ENCODE measurements around the gene ZNF391. TPM values are rescaled to one million over a fixed set of nuclear protein-coding genes. Genes with fewer than 3 reads are reported as not detected.
"Not testable (repeated sequence)": the region's sequence is repeated elsewhere in the genome, so short reads cannot be mapped to it uniquely, and the experiment has no call there.

Gene ZNF391
- total RNA-seq: 1 to 10 TPM in 1 of 2 donors, under 1 TPM in 1; 0.71 to 1.0 TPM

DNA sequence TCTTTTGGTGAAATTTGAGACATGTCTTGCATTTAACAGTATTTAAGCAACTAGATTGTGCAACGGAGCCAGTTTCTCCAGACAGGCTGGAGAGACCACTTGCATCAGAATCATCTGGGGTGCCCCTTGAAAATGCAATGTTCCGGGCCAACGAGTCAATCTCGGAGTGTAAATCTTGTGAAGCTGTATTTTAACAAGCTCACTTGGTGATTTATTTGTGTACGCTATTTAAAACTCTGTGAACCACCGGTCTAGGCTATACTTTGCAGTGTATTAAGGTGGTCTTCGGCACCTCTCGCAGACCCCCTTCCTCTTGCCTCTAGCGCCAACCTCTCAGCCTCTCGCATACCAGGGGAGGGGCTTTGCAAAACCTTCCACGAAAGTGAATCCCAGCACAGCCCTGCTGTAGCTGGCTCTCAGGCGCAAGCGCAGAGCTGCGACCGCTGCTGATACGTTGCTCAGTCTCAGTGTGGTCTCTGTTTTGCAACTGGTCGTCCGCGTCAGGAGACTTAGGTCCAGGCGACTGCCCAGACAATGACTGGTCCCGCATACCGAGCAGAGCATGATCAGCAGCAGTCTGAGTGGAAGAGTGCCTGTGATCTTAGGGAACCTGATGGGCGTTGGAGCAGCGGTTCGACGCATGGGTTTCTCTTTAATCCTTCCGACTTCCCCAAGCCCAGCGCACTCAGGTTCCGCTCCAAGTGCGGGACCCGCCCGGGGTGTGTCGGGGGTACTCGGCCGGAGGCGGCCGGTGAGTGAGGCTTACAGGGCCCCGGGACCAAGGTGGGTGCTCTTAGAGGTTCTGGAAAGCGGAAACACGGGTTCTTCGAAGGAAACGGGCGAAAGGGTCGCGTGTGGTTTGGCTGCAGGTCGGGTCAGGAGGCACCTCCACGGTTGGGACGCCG lies at the start of gene ZNF391:
TSS of gene ZNF391 (plus strand) at position 467 of the 905 bp plus-strand sequence. CDS start 11,612 bp downstream, outside the sequence.
- Mint-ChIP-seq H3K4me3 (peak within 1 kb of the TSS; percentile 96), H3K9me3 (peaks cover 5% of the 10 kb centered on the region), H3K36me3 (peaks cover 3% of the 10 kb centered on the region), H3K27me3 (peaks cover 29% of the 10 kb centered on the region in 2 donors), H3K27ac (peak within 1 kb of the TSS; percentile 73 to 74), H3K4me1 (ENCODE audit: low read depth in 2 of 2) (peaks cover 6 to 8% of the 10 kb centered on the region in 2 donors)
- ATAC-seq (peak; percentile 92 to 96), DNase-seq (ENCODE audit: low spot score) (peak; percentile 70)

DNA sequence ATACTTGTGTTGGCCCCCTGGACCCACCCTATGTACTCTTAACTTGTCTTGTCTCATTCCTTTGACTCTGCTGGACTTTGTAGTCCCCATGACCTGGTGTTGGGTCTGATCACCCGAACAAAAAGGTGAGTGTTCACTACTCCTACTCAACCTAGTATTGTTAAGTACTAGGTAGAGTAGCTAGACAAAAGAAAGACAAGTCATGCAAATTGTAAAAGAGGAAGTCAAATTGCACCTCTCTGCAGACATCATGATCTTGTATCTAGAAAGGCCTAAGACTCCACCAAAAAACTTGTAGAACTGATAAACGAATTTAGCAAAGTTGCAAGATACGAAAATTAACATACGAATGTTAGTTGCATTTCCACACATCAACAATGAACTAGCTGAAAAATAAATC lies 35.7 kb upstream of the ZNF391 start:
- no peaks in the 10 kb centered on the region for H3K4me1 Mint-ChIP-seq (ENCODE audit: low read depth in 2 of 2)
- H3K36me3 Mint-ChIP-seq: peaks cover 2% of the 10 kb centered on the region
- H3K4me3 Mint-ChIP-seq: no peak overlapping the region
- DNase-seq (ENCODE audit: low spot score) (no peak), ATAC-seq (no peak)
- peaks cover 6% of the 10 kb centered on the region for H3K9me3 Mint-ChIP-seq
- H3K27ac Mint-ChIP-seq: no peak overlapping the region
- H3K27me3 Mint-ChIP-seq: peaks cover 17 to 40% of the 10 kb centered on the region in 2 donors

- Mint-ChIP-seq H3K4me1 (ENCODE audit: low read depth in 2 of 2) (no peaks in the 10 kb centered on the region), H3K4me3 (no peak overlapping the region), H3K27me3 (peaks cover 10 to 19% of the 10 kb centered on the region in 2 donors), H3K36me3 (peaks cover 39% of the 10 kb centered on the region), H3K27ac (no peak overlapping the region), H3K9me3 (peaks cover 21% of the 10 kb centered on the region)
- no peak for DNase-seq (ENCODE audit: low spot score)
- ATAC-seq: no peak
Observed at GRCh38 chr6:27358786-27359185, 29.8 kb upstream of the ZNF391 start.

GRCh38 chr6:27359231-27359630 lies 29.3 kb upstream of the ZNF391 start:
- Mint-ChIP-seq H3K27me3 (peaks cover 10 to 15% of the 10 kb centered on the region in 2 donors), H3K36me3 (peaks cover 39% of the 10 kb centered on the region), H3K9me3 (peaks cover 21% of the 10 kb centered on the region), H3K4me1 (ENCODE audit: low read depth in 2 of 2) (no peaks in the 10 kb centered on the region), H3K27ac (no peak overlapping the region), H3K4me3 (no peak overlapping the region)
- DNase-seq (ENCODE audit: low spot score) (no peak), ATAC-seq (no peak)

- H3K27me3 Mint-ChIP-seq: peaks cover 12 to 31% of the 10 kb centered on the region in 2 donors
- peaks cover 10% of the 10 kb centered on the region for H3K9me3 Mint-ChIP-seq
- no peak overlapping the region for H3K4me3 Mint-ChIP-seq
- ATAC-seq (no peak), DNase-seq (ENCODE audit: low spot score) (no peak)
- no peaks in the 10 kb centered on the region for H3K4me1 Mint-ChIP-seq (ENCODE audit: low read depth in 2 of 2)
- H3K36me3 Mint-ChIP-seq: peaks cover 17% of the 10 kb centered on the region
- H3K27ac Mint-ChIP-seq: no peak overlapping the region
Observed at GRCh38 chr6:27368202-27368601, 20.4 kb upstream of the ZNF391 start.

DNA sequence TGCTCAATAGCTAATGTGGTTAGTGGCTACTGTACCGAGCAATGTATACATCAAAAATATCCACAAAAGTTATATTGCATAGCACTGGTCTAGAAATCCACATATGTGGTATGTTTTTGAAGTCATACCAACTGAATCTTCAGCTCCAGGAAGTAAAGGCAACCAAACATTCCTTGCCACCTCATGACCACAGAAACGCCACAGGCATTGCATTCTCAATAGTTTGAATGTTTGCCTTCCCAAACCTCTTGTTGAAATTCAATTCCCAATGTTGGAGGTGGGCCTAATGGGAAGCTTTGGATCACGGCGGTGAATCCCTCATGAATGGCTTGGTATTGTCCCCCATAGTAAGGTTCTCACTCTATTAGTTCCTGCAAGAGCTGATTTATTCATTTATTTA lies 18.2 kb upstream of the ZNF391 start:
- Mint-ChIP-seq H3K9me3 (peaks cover 10% of the 10 kb centered on the region), H3K36me3 (peaks cover 17% of the 10 kb centered on the region), H3K27me3 (peaks cover 23 to 44% of the 10 kb centered on the region in 2 donors), H3K4me3 (no peak overlapping the region), H3K4me1 (ENCODE audit: low read depth in 2 of 2) (peaks cover 4 to 17% of the 10 kb centered on the region in 2 donors), H3K27ac (no peak overlapping the region)
- ATAC-seq (no peak), DNase-seq (ENCODE audit: low spot score) (no peak)

- no peak overlapping the region for H3K27ac Mint-ChIP-seq
Observed at GRCh38 chr6:27374824-27375612, 13.5 kb upstream of the ZNF391 start.

DNA sequence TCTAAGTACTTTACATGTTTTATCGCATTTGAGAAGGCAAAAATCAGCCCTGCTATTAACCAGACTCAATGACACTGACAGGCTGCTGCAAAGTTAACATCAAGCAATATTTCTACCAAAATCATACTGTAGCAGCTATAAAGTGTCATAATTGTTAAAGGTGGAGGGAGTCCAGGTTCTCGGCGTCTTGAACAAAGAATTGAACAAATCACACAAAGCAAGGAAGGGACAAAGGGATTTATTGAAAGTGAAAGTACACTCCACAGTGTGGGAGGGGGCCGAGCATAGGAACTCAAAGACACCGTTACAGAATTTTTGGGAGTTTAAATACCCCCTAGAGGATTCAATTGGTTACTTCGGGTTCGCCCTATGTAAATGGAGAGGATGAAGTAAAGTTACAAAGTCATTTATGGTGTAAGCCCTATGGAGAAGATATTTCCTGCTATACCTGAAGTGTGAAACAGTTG lies 12.9 kb upstream of the ZNF391 start:
- Mint-ChIP-seq H3K4me3 (peak overlapping the region; percentile 63), H3K27ac (no peak overlapping the region), H3K9me3 (no peaks in the 10 kb centered on the region), H3K36me3 (peaks cover 4% of the 10 kb centered on the region), H3K27me3 (peaks cover 25 to 40% of the 10 kb centered on the region in 2 donors), H3K4me1 (ENCODE audit: low read depth in 2 of 2) (peaks cover 6 to 21% of the 10 kb centered on the region in 2 donors)
- no peak for ATAC-seq
- DNase-seq (ENCODE audit: low spot score): no peak

More at GRCh38 chr6:27374824-27375612, 13.5 kb upstream of the ZNF391 start:
- H3K36me3 Mint-ChIP-seq: peaks cover 4% of the 10 kb centered on the region
- peaks cover 6 to 21% of the 10 kb centered on the region in 2 donors for H3K4me1 Mint-ChIP-seq (ENCODE audit: low read depth in 2 of 2)
- ATAC-seq (peak; percentile 72 to 95), DNase-seq (ENCODE audit: low spot score) (no peak)
- H3K9me3 Mint-ChIP-seq: no peaks in the 10 kb centered on the region
- H3K4me3 Mint-ChIP-seq: peak overlapping the region; percentile 63
- H3K27me3 Mint-ChIP-seq: peaks cover 25 to 40% of the 10 kb centered on the region in 2 donors

DNA sequence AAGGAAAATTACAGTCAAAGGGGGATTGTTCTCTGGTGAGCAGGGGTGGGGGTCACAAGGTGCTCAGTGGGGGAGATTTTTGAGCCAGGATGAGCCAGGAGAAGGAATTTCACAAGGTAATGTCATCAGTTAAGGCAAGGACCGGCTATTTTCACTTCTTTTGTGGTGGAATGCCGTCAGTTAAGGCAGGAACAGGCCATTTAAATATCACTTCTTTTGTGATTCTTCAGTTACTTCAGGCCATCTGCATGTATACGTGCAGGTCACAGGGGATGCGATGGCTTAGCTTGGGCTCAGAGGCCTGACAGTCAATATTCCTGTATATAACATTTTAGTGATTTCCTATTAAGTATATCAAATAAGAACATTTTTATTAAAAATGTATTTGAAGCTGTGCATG lies 10.2 kb upstream of the ZNF391 start:
- DNase-seq (ENCODE audit: low spot score); H3K4me3 Mint-ChIP-seq; H3K9me3 Mint-ChIP-seq; H3K27ac Mint-ChIP-seq; ATAC-seq: not testable (repeated sequence)
- peaks cover 15% of the 10 kb centered on the region for H3K36me3 Mint-ChIP-seq
- H3K27me3 Mint-ChIP-seq: peaks cover 27 to 37% of the 10 kb centered on the region in 2 donors
- H3K4me1 Mint-ChIP-seq (ENCODE audit: low read depth in 2 of 2): peaks cover 6 to 21% of the 10 kb centered on the region in 2 donors

DNA sequence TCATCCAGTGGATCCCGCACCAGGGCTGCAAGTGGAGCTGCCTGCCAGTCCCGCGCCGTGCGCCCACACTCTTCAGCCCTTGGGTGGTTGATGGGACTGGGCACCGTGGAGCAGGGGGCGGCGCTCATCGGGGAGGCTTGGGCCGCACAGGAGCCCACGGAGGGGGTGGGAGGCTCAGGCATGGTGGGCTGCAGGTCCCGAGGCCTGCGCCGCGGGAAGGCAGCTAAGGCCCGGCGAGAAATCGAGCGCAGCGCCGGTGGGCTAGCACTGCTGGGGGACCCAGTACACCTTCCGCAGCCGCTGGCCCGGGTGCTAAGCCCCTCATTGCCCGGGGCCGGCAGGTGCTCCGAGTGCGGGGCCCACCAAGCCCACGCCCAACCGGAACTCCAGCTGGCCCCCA lies 7.6 kb upstream of the ZNF391 start:
- not testable (repeated sequence) for DNase-seq (ENCODE audit: low spot score); H3K4me1 Mint-ChIP-seq (ENCODE audit: low read depth in 2 of 2); ATAC-seq; H3K9me3 Mint-ChIP-seq; H3K4me3 Mint-ChIP-seq; H3K27ac Mint-ChIP-seq
- Mint-ChIP-seq H3K36me3 (peaks cover 19% of the 10 kb centered on the region), H3K27me3 (peaks cover 19 to 39% of the 10 kb centered on the region in 2 donors)

GRCh38 chr6:27383011-27383410 lies 5.5 kb upstream of the ZNF391 start:
- Mint-ChIP-seq H3K4me3 (no peak overlapping the region), H3K27ac (no peak overlapping the region)
- ATAC-seq: no peak

DNA sequence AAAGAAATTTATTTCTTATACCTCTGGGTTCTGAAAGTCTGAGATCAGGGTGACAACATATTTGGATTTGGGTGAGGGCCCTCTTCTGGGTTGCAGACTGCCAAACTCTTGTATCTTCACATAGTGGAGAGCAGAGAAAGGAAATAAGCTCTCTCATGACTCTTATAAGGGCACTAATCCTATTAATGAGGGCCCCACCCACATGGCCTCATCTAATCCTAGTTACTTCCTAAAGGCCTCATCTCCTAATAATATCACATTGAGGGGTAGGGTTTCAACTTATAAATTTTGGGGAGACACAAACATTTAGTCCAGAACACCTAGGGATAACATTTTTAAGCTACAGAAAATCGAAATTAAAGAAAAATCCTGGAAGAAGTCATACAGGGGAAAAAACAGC lies 5.1 kb upstream of the ZNF391 start:
- peaks cover 1 to 6% of the 10 kb centered on the region in 2 donors for H3K4me1 Mint-ChIP-seq (ENCODE audit: low read depth in 2 of 2)
- DNase-seq (ENCODE audit: low spot score): no peak
- peaks cover 19% of the 10 kb centered on the region for H3K36me3 Mint-ChIP-seq
- ATAC-seq: no peak
- peaks cover 23 to 43% of the 10 kb centered on the region in 2 donors for H3K27me3 Mint-ChIP-seq
- no peak overlapping the region for H3K27ac Mint-ChIP-seq
- H3K4me3 Mint-ChIP-seq: no peak overlapping the region
- peaks cover 8% of the 10 kb centered on the region for H3K9me3 Mint-ChIP-seq

More at GRCh38 chr6:27383011-27383410, 5.5 kb upstream of the ZNF391 start:
- H3K27me3 Mint-ChIP-seq: peaks cover 25 to 40% of the 10 kb centered on the region in 2 donors
- peaks cover 8% of the 10 kb centered on the region for H3K9me3 Mint-ChIP-seq
- DNase-seq (ENCODE audit: low spot score): no peak
- peaks cover 0 to 1% of the 10 kb centered on the region in 2 donors for H3K4me1 Mint-ChIP-seq (ENCODE audit: low read depth in 2 of 2)
- H3K36me3 Mint-ChIP-seq: peaks cover 19% of the 10 kb centered on the region

DNA sequence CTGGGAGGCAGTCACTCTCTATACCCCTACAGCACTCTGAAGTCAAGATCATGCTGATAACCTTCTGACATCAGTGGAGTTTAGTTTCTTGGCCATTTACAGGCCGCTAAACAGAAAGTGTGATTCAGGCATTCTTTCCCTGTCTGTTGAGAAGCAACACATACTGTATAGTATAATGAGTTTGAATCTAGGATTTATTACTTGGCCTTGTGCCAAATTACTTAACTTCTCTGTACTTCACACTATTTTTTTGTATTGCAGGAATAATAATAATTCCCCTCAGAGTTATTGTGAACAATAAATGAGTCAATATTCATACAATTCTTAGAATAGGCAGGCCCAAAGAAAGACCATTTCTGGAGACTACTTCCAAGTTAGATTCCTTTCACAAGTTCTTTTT lies 4.1 kb downstream of the ZNF391 start:
- Mint-ChIP-seq H3K27ac (no peak overlapping the region), H3K4me1 (ENCODE audit: low read depth in 2 of 2) (peaks cover 6 to 8% of the 10 kb centered on the region in 2 donors), H3K9me3 (peaks cover 3% of the 10 kb centered on the region), H3K27me3 (peaks cover 11 to 20% of the 10 kb centered on the region in 2 donors), H3K4me3 (no peak overlapping the region), H3K36me3 (peaks cover 5% of the 10 kb centered on the region)
- ATAC-seq (no peak), DNase-seq (ENCODE audit: low spot score) (no peak)
